AG09319 (cell line): ENCODE measurements around the gene VPS9D1.

Source experiments
- DNase-seq: peaks from one replicate; pipeline ENCODE4 v3.0.0-alpha.2; 2010; ENCODE audit warnings: low read depth; ENCODE audit errors: extremely low read depth
- TF ChIP-seq, protein P1 (sequence below): IDR thresholded peaks from 2 replicates; pipeline ENCODE4 v1.5.1; 2011; ENCODE audit warnings: low read depth, mild to moderate bottlenecking, inconsistent platforms, low read length, moderate library complexity

VPS9D1 gene

GRCh38 chr16:89732918-89733242 is 12.2 kb upstream of the VPS9D1 start:
- no peak for DNase-seq
- TF ChIP-seq, protein P1, sequence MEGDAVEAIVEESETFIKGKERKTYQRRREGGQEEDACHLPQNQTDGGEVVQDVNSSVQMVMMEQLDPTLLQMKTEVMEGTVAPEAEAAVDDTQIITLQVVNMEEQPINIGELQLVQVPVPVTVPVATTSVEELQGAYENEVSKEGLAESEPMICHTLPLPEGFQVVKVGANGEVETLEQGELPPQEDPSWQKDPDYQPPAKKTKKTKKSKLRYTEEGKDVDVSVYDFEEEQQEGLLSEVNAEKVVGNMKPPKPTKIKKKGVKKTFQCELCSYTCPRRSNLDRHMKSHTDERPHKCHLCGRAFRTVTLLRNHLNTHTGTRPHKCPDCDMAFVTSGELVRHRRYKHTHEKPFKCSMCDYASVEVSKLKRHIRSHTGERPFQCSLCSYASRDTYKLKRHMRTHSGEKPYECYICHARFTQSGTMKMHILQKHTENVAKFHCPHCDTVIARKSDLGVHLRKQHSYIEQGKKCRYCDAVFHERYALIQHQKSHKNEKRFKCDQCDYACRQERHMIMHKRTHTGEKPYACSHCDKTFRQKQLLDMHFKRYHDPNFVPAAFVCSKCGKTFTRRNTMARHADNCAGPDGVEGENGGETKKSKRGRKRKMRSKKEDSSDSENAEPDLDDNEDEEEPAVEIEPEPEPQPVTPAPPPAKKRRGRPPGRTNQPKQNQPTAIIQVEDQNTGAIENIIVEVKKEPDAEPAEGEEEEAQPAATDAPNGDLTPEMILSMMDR: no peak

- TF ChIP-seq, protein P1: no peak
Measured at GRCh38 chr16:89732142-89732917, 11.6 kb upstream of the VPS9D1 start.

GRCh38 chr16:89730610-89731234 is 10.0 kb upstream of the VPS9D1 start:
- TF ChIP-seq, protein P1: no peak
- DNase-seq: no peak

More at GRCh38 chr16:89732142-89732917, 11.6 kb upstream of the VPS9D1 start:
- DNase-seq: no peak

DNA sequence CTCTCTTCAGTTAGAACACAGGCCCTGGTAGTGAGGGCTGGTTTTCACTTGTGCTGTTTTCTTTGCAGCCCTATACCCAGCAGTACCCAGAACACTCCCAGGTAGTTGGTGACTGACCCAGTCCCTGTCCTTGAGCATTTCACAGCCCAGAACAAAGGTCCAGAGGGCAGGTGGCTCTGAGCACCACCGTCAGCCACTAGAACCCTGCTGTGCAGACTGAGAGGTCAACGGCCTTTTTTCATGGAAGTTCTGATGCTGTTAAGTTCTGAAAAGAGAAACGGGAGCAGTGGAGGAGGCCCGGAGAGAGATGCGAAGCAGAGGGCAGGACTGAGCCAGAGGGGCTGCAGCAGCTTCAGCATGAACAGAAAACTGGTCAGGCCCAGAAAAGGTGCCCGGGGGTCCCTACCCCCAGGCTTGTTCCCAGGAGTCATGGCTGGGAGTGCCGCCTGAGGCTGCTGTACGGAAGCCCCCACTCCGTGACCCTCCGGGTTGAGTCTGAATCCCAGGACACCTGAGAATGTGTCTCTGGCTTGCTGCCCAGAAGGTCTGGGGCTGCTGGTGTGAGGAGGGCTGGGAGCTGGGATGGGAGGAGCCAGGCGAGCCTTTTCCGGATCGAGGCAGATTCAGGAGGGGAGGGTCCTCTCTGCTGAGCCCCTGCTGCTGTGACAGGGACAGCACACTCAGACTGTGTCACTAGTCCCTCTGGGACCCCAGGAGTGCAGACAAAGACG is 9.3 kb upstream of the VPS9D1 start:
- TF ChIP-seq, protein P1: no peak
- DNase-seq: no peak

DNA sequence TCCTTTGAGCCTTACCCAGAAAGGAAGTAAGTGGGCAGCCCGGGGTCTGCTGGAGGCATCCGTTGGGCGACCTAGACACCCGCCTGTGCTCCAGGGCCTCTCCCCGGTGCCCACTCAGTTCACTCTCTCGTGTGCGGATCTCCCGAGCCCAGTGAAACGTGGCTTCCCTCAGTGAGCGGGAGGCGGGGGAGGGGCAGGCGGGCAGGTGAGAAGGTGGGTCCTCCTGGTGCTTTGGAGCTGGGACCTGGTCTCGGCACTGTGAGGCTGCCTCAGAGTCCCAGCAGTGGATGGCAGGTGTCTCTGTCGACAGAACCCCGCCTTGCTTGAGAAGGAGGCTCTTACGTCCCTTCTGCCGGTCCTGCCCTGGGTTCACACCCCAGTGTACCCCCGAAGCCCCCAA is 8.6 kb upstream of the VPS9D1 start:
- TF ChIP-seq, protein P1: no peak

GRCh38 chr16:89727406-89728120 is 6.9 kb upstream of the VPS9D1 start:
- no peak for DNase-seq
- TF ChIP-seq, protein P1: no peak

More for the DNA sequence above, 8.6 kb upstream of the VPS9D1 start:
- DNase-seq: no peak
